NCI-H2196 treated with DMSO at 0.1 percent for 48 hours (cell line): ENCODE measurements around the gene ACER3.
A peak's percentile ranks its signal among the peaks of the same experiment; 100 is the strongest.
"Not testable (repeated sequence)": the region's sequence is repeated elsewhere in the genome, so short reads cannot be mapped to it uniquely, and the experiment has no call there.

Experiments
- DNase-seq: peaks from one replicate; lab custom pipeline; 2025; ENCODE audit not compliant: unreplicated experiment; lab: John Stamatoyannopoulos, UW

The ACER3 gene

DNA sequence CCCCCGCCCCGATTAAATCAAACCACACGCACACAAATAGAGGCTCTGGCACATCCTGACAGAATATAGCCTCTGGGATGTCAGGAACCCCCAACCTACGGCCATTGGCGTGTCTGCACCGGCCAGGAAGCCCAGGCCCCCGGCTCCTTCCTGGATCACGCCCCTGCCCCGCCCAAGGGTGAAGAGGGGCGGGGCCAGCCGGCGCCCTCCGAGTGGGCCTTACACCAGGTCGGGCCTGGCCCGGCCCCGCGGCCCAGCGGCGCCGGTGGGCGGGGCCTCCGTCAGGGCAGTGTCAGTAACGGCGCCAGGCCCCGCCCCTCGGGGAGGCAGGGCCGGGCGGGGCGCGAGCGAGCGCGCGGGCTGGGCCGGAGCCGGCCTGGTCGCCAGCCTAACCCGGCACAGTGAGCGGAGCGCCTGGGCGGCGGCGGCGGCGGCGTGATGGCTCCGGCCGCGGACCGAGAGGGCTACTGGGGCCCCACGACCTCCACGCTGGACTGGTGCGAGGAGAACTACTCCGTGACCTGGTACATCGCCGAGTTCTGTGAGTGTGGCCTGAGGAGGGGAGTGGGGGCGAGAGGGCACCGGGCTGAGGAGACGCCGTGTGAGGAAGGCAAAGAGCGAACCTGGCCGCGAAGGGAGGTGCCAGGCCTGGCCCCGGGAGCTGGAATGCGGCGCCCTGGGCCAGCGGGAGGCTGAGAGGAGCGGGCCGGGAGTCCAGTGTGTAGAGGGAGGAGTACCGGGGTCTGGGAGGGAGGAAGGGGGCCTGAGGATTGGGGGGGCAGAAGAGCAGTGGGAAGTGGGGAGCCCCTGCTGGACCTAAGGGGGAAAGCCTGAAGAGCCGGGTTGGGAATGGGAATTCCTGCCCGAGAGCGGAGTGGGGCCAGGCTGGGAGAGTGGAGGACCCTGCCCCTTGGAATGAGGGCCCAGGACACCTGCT lies at the start of gene ACER3:
Gene ACER3 (plus strand): TSS at position 380 of the 937 bp plus-strand sequence. CDS start 59 bp downstream, at position 439.
- peak; percentile 79 for DNase-seq

- no peak for DNase-seq
Observed at GRCh38 chr11:76811259-76811658, 49.5 kb upstream of the ACER3 start.

GRCh38 chr11:76814414-76814813 lies 46.3 kb upstream of the ACER3 start:
- DNase-seq = no peak

GRCh38 chr11:76815678-76816077 lies 45.0 kb upstream of the ACER3 start:
- DNase-seq = not testable (repeated sequence)

DNA sequence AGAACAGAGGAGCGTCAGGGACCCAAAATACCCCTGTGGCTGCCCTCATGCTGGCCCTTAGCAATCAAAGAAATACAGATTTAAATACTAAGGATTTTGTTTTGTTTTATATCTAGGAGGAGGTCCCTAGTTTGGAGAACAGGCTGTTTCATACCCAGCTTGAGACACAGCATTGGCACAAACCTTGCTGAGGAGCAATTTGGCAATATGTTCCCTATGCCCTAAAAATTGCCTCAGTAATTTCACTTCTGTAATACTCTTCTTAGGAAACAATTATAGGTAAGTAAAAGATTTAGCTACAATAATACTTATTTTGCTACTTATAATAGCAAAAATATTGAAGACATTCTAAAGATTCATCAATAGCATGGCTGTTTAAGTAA lies 40.5 kb upstream of the ACER3 start:
- no peak for DNase-seq

DNA sequence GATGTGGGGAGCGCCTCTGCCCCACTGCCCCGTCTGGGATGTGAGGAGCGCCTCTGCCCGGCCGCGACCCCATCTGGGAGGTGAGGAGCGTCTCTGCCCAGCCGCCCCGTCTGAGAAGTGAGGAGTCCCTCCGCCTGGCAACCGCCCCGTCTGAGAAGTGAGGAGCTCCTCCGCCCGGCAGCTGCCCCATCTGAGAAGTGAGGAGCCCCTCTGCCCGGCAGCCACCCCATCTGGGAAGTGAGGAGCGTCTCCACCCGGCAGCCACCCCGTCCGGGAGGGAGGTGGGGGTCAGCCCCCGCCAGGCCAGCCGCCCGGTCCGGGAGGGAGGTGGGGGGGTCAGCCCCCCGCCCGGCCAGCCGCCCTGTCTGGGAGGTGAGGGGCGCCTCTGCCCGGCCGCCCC lies 39.3 kb upstream of the ACER3 start:
- DNase-seq = not testable (repeated sequence)

- DNase-seq = no peak
Observed at GRCh38 chr11:76822406-76822805, 38.3 kb upstream of the ACER3 start.

GRCh38 chr11:76823481-76824028 lies 37.2 kb upstream of the ACER3 start:
- DNase-seq = no peak

DNA sequence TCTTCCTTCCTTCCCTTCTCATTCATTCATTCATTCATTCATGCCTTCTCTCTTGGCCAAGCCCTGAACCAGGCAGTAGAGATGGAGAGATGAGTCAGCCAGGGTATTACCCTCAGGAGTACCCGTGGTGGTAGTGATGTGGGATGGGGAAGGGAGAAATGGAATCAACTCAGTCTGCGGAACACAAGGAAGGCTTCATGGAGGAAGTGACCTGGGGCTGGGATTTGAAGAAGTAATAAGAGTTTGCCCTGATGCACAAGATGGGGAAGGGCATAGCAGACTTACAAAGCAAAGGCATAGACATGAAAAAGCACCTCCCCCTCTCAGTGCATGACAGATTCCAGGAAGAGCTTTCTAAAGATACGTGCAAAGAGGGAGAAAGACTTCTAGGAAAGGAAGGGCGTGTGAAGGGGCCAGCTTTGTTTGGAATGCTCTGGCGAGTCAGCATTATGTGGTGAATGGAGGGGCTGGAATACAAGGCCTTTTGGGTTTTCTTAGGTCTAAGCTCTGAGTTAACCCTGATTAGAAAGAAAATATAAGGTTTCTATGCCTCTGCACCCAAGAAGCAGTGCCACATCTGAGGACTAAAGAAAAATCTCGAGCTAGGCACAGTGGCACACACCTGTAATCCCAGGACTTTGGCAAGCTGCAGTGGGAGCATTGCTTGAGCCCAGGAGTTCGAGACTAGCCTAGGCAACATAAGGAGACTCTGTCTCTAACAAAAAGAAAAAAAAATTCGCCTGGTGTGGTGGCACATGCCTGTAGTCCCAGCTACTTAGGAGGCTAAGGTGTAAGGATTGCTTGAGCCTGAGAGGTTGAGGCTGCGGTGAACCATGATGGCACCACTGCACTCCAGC lies 36.4 kb upstream of the ACER3 start:
- DNase-seq = no peak

DNA sequence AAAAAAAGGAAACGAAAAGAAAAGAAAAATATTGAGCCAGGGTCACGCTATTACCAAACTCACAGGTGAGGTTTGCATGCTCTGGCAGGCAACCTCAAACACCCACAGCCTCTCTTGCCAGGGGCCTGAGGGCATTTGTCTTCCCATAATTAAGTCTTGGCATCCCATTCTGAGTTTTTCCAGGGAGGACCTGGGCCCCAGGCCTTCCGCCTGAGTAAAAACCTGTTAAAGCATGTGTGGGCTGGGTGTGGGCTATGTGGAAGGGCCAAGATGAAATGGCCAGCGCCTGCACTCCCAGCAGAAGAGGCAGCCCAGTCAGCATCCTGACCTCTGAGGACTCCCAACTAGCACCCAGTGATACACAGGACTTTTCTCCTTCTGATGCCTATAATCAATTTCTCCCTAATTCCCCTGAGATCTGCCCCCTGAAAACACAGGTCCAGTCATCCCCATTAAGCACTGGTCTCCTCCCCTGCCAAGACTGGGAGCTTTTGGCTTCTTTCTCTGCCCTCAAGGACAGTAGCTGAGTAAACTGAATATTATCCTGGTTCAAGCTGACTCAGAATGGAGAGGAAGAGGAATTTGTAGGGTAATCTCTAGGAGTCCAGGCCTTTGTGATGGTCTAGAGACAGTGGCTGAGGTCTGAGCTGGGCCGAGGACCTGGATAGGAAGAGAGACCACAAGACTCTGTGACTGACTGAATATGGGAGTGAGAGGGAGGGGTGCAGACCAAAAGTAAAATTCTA lies 35.6 kb upstream of the ACER3 start:
- DNase-seq = no peak

GRCh38 chr11:76825726-76826396 lies 34.9 kb upstream of the ACER3 start:
- DNase-seq = no peak

- DNase-seq = not testable (repeated sequence)
Observed at GRCh38 chr11:76826508-76826907, 34.2 kb upstream of the ACER3 start.

DNA sequence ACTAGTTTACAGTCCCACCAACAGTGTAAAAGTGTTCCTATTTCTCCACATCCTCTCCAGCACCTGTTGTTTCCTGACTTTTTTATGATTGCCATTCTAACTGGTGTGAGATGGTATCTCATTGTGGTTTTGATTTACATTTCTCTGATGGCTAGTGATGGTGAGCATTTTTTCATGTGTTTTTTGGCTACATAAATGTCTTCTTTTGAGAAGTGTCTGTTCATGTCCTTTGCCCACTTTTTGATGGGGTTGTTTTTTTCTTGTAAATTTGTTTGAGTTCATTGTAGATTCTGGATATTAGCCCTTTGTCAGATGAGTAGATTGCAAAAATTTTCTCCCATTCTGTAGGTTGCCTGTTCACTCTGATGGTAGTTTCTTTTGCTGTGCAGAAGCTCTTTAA lies 33.7 kb upstream of the ACER3 start:
- DNase-seq = not testable (repeated sequence)

GRCh38 chr11:76830639-76831327 lies 29.9 kb upstream of the ACER3 start:
- no peak for DNase-seq

DNA sequence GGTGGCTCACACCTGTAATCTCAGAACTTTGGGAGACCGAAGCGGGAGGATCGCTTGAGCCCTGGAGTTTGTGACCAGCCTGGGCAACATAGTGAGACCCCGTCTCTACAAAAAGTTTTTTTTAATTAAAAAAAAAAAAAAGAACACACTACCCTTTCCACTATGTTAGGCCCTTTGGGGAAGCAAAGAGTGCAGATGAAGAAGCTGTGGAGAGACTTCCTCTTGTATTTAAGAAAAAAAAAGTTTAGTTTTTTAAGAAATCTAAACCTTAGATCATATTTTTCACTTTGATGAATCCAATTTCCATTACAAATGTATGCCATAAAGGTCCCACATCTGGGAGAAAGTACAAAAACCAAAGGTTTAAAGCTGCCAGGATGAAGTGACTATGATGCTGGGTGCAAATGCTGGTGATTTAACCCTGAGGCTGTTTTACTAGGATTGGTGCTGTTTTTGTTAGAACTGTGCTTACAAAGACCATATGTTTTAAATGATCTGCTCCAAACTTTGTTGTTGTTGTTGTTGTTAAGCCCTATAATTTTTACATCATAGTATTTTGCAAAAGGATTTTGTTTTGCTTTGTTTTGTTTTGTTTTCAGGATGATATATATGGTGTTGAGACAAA lies 28.9 kb upstream of the ACER3 start:
- no peak for DNase-seq

DNA sequence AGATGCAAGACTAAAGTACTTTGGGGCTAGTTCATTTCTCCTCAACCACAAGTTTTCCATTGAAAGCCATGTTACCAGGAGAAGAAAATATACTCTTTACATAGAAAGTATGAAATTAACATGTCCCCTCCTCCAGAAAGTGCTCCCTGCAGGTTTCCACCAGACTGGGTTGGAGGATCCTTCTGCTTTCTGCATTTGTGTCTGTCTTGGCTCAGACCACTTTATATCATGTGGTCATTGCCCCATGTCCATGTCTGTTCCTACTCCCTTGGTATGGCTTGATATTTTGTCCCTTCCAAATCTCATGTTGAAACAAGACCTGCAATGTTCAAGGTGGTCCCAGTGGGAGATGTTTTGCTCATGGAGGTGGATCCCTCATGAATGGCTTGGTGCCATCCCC lies 28.4 kb upstream of the ACER3 start:
- no peak for DNase-seq

DNA sequence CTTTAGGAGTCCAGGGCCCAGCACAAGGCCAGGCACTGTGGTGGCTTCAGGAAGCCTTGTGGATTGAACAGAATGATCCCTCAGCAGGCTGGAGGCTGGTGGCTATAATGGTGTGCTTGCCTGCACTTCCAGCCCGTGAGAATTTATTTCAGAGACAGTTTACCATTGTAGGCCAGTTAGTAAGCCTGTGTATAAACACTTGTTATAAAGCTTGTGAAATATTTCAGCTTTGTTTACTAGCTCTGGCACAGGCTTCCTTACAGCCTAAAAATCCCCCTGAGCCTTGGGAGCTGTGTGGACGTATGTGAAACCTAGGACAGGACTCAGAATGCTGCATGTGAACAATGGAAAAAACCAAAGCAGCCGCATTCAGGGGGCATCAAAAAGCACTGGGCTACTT lies 26.6 kb upstream of the ACER3 start:
- DNase-seq = no peak

- DNase-seq = no peak
Observed at GRCh38 chr11:76835036-76835435, 25.7 kb upstream of the ACER3 start.

DNA sequence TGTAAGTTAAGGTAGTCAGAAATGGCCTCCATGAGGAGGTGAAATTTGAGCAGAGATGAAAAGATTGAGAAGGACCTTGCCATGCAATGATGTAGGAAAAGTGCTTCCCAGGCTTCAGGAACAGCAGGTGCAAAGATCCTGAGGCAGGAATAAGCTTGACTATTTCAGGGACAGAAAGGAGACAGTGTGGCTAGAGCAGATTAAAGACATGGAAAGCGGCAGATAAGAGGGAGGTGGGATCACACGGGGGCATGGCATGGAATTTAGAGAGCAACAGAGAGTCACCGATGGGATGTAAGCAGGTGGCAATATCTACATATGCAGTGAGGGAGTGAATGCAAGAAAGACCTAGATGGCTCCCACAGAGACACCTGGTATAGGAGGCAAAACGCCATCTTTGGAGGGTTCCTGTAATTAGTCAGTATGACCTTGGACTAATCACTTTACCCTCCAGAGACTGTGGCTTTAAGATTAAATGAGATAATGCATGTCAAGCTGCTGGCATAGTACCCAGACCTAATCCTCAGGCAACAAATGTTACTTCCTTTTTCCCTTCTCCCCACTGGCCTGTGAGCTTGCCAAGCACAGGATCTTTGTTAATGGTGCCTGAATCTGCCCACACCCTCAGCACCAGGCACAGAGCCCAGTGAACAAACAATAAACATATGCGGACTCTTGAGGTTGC lies 24.6 kb upstream of the ACER3 start:
- DNase-seq = peak; percentile 90
